GM12801 (cell line): ENCODE measurements around the gene SELENBP1.

ENCODE experiments used
- TF ChIP-seq, protein P1 (sequence below): IDR thresholded peaks from one replicate; pipeline ENCODE4 v1.5.1; 2011; ENCODE audit warnings: control low read depth; ENCODE audit not compliant: insufficient read length; ENCODE audit errors: extremely low read depth

The SELENBP1 gene

DNA sequence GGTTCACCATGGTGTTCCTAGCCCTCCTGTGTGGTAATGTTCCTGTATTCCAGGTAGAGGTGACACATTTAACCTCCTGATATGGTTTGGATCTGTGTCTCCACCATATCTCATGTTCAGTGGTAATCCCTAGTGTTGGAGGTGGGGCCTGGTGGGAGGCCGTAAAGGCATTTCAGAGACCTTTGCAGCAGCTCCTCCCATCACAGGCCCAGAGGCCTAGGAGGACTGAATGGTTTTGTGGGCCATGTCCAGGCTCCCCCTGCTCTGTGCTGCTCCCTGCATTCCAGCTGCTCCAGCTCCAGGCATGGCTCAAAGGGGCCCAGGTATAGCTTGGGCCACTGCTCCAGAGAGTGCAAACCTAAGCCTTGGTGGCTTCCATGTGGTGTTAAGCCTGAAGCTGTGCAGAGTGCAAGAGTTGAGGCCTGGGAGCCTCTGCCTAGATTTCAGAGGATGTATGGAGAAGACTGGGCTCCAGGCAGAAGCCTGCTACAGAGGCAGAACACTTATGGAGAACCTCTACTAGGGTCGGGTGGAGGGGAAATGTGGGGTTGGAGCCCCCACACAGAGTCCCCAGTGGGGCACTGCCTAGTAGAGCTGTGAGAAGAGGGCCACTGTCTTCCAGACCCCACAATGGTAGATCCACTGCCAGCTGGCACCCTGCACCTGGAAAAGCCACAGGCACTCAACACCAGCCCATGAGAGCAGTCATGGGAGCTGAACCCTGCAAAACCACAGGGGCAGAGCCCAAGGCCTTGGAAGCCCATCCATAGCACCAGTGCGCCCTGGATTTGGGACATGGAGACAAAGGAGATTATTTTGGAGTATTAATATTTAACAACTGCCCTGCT is 10.0 kb downstream of the SELENBP1 start:
- TF ChIP-seq, protein P1, sequence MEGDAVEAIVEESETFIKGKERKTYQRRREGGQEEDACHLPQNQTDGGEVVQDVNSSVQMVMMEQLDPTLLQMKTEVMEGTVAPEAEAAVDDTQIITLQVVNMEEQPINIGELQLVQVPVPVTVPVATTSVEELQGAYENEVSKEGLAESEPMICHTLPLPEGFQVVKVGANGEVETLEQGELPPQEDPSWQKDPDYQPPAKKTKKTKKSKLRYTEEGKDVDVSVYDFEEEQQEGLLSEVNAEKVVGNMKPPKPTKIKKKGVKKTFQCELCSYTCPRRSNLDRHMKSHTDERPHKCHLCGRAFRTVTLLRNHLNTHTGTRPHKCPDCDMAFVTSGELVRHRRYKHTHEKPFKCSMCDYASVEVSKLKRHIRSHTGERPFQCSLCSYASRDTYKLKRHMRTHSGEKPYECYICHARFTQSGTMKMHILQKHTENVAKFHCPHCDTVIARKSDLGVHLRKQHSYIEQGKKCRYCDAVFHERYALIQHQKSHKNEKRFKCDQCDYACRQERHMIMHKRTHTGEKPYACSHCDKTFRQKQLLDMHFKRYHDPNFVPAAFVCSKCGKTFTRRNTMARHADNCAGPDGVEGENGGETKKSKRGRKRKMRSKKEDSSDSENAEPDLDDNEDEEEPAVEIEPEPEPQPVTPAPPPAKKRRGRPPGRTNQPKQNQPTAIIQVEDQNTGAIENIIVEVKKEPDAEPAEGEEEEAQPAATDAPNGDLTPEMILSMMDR: no peak

DNA sequence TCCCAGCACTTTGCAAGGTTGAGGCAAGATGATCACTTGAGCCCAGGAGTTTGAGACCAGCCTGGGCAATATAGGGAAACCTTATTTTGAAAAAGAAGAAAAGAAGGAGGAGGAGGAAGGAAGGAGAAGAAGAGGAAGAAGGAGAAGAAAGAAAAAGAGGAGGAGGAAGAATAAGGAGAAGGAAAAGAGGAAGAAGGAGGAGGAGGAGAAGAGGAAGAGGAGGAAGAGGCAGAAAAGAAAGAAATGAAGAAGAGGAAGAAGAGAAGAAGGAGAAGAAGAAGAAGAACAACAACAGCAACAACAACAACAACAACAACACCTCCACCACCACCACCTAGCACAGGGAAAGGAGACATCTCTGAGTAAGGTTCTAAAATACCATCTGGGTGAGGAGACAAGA is 10.6 kb downstream of the SELENBP1 start:
- TF ChIP-seq, protein P1: no peak

DNA sequence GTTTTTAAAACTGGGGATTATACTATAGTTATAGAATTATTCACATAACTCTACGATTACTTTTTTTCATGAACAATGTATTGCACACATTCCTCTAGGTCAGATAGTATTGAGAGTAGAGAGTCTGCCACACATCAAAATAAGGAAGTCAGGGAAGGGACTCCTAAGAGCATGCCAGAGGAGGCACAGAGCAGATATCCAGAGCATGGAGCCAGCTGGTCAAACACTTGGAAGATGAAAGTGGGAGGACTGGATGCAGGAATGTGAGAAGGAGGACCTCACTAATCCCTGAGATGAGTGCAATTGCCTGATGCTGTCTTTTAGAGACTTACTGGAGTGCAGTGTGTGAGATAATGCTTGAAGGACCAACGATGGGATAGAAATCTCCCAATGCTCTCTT is 15.8 kb downstream of the SELENBP1 start:
- TF ChIP-seq, protein P1: no peak

DNA sequence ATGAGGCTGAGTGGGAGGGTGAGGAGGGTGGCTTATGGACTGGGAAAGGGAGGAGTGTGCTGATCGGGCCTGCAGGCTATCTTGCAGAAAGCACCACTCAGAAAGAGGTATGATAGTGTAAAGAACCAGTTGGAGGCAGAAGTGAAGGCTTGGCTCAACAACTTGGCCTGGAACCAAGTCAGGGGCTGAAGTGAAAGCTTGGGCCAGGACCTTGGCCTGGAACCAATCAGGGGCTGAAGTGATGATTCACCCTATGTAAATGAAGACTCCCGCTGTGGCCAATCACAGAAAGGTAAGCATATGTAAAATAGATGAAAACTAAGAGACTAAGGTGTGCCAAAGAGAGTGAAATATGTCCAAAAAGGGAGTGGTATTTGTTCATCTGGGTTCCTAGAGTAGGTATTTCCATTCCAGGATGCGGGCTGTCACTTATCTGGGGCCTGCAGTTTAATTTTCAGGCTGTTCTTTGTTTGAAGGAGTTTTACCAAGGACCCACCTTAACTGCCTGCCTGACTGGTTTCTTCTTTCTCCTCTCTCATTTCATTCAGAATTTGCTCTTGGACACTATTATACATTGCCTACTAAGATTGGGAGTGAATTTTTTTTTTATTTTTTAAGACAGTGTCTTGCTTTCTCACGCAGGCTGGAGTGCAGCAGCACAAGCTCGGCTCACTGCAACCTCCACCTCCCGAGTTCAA is 20.3 kb downstream of the SELENBP1 start:
- TF ChIP-seq, protein P1: no peak

DNA sequence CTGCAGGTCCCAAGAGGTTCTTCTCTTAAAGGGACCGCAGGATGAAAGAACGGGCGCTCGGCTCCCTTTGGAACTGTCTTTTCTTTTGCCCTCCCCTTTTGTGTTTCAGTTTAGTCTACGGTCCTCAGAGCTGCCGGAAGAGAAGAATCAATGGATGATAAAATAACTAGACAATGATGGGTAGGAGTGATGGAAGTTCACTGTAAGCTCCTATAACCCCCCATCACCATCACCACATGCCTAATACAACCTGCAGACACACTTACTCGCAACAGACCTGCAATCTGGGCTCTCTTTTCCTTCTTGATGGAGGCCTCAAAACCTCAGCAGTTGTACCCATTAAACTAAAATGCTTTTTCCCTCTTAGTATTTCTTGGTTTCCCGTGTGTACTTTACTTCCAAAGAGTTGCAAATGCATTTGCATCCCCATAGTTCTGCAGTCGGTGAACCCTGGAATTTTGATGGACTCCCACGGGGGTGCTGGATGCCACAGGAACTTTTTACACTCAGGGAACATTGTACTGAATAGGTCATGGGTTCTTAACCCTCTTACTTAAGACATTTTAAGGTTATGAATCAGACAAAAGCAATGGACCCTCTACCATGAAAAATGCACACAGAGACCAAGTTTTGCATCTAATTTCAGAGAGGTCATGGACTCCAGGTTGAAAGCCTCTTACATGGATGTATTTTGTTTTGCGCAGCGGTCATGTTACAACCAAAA is 24.8 kb downstream of the SELENBP1 start:
- TF ChIP-seq, protein P1: no peak

DNA sequence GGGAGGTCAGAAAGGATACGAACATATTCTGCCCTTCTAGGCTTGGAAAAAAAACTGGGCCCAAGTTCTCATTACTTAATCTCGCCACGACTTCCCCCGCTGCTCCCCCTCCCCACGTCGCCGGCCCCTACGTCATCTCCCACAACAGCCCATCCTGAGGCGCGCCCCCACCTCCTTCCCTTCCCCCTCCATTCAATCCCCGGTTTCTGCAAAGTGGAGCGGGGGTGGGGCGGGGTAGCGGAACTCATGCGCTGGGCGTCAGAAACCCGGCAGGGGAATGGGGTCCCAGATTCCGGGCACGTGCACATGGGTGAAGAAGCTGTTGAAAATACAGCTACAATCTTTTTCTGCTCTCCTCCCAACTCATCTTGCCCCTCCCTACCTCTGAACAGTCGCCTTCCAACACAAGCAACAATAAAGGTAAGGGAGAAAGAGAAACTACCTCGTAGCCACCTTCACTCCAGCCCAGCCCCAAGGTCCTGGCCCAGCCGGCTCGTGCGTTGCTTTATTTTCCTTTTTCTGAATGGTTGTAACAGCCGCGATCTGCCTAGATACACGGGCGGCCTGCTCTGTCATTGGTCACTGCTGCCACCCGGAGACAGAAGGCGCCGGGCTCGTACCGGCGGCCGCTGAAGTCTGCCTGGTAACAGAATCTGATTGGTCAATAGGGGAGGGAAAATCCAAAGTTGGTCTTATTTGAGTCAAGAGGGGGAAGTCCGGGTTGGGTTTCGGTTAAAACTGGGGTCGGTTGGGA is 25.6 kb downstream of the SELENBP1 start, which contains the start of gene RFX5:
Gene RFX5 (minus strand): TSS at position 484 of the 754 bp plus-strand sequence. CDS start 932 bp downstream, outside the sequence.
- TF ChIP-seq, protein P1: no peak
